Cardiac muscle cell (in vitro differentiated cells and primary cell): ENCODE data around the gene ERC1. TPM values are rescaled to one million over a fixed set of nuclear protein-coding genes. Genes with fewer than 3 reads are reported as not detected.

ENCODE experiments used
- DNase-seq, 2 donors: peaks; one replicate each; pipeline versions ENCODE4 v3.0.0 to v3.0.0-alpha.2; 2010 to 2017; ENCODE audit warnings: low read depth in 1 of 2, low spot score in 1 of 2
- H3K27ac ChIP-seq: fragments of 200-600 bp; sonication (generic); 2 replicates; pipeline ENCODE4 v1.5.1; 2016
- H3K27me3 ChIP-seq: fragments of 200-600 bp; sonication (generic); 2 replicates; pipeline ENCODE4 v1.6.0; 2016; ENCODE audit warnings: control low read depth
- H3K36me3 ChIP-seq: fragments of 200-600 bp; sonication (generic); 2 replicates; pipeline ENCODE4 v1.5.1; 2016; ENCODE audit warnings: control low read depth
- H3K4me1 ChIP-seq: fragments of 200-600 bp; sonication (generic); 2 replicates; pipeline ENCODE4 v1.8.1; 2017; ENCODE audit warnings: low read depth, mild to moderate bottlenecking, mixed run types
- H3K4me3 ChIP-seq: fragments of 200-600 bp; sonication (generic); 2 replicates; pipeline ENCODE4 v1.5.1; 2016; ENCODE audit warnings: mild to moderate bottlenecking
- H3K9me3 ChIP-seq: fragments of 200-600 bp; sonication (generic); 2 replicates; pipeline ENCODE4 v1.5.1; 2017; ENCODE audit warnings: low read depth, mild to moderate bottlenecking, control low read depth
- polyA plus RNA-seq: library from polyadenylated mRNA; unstranded; fragments of >200 nt; fragmentation: Nextera tagmentation; extraction: Ambion mirVana; gene quantifications from 2 replicates; pipeline ENCODE4 v1.2.1, GENCODE V29; 2016
- total RNA-seq: library from RNA; depleted of rRNA; stranded (reverse); fragments of >200 nt; gene quantifications from 2 replicates; pipeline ENCODE4 v1.2.3, GENCODE V29; 2016
- TF ChIP-seq, protein P1 (sequence below): IDR thresholded peaks from 2 replicates; pipeline ENCODE4 v1.5.1; 2012; ENCODE audit warnings: low read depth, mild to moderate bottlenecking, low read length

The ERC1 gene
- total and polyA plus RNA-seq, 2 experiments from 2014 or later = 34.1 to 46.3 TPM

- H3K4me3 ChIP-seq = no peak overlapping the region
- no peak overlapping the region for H3K27ac ChIP-seq
- no peaks in the 10 kb centered on the region for H3K27me3 ChIP-seq
- H3K9me3 ChIP-seq = no peaks in the 10 kb centered on the region
- peaks cover 22% of the 10 kb centered on the region for H3K4me1 ChIP-seq
- TF ChIP-seq, protein P1, sequence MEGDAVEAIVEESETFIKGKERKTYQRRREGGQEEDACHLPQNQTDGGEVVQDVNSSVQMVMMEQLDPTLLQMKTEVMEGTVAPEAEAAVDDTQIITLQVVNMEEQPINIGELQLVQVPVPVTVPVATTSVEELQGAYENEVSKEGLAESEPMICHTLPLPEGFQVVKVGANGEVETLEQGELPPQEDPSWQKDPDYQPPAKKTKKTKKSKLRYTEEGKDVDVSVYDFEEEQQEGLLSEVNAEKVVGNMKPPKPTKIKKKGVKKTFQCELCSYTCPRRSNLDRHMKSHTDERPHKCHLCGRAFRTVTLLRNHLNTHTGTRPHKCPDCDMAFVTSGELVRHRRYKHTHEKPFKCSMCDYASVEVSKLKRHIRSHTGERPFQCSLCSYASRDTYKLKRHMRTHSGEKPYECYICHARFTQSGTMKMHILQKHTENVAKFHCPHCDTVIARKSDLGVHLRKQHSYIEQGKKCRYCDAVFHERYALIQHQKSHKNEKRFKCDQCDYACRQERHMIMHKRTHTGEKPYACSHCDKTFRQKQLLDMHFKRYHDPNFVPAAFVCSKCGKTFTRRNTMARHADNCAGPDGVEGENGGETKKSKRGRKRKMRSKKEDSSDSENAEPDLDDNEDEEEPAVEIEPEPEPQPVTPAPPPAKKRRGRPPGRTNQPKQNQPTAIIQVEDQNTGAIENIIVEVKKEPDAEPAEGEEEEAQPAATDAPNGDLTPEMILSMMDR = no peak
- no peaks in the 10 kb centered on the region for H3K36me3 ChIP-seq
- no peak for DNase-seq
Measured at GRCh38 chr12:1179128-1179527, 188.1 kb downstream of the ERC1 start.

- TF ChIP-seq, protein P1 = no peak
- Histone ChIP-seq H3K27ac (no peak overlapping the region), H3K4me3 (no peak overlapping the region), H3K27me3 (no peaks in the 10 kb centered on the region), H3K9me3 (no peaks in the 10 kb centered on the region), H3K36me3 (no peaks in the 10 kb centered on the region), H3K4me1 (peaks cover 40% of the 10 kb centered on the region)
- no peak for DNase-seq
Measured at GRCh38 chr12:1182069-1182468, 191.0 kb downstream of the ERC1 start.

DNA sequence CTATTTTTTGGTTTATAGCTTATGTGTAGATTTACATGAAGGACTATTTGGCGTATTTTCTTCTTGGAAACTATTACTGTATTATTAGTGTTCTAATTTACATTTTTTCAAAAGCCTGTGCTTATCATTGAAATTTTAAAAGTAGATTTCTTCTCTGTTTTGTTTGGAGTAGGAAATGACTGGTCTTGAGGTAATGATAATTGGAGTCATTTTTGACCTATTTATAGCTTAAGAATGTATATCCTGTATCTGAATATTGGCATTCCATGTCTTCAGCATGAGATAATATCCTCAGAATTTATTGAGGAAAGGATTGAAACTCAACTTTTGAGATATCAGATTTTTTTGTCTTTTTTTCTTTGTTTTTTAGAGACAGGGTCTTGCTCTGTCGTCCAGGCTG is 193.4 kb downstream of the ERC1 start:
- DNase-seq = no peak
- peak overlapping the region; percentile 92 for H3K27ac ChIP-seq
- no peaks in the 10 kb centered on the region for H3K36me3 ChIP-seq
- no peaks in the 10 kb centered on the region for H3K27me3 ChIP-seq
- no peaks in the 10 kb centered on the region for H3K9me3 ChIP-seq
- TF ChIP-seq, protein P1 = no peak
- peaks cover 51% of the 10 kb centered on the region for H3K4me1 ChIP-seq
- no peak overlapping the region for H3K4me3 ChIP-seq

GRCh38 chr12:1185460-1186182 is 194.6 kb downstream of the ERC1 start:
- DNase-seq = peak in 1 of 2 donors; percentile 39
- H3K27me3 ChIP-seq = no peaks in the 10 kb centered on the region
- TF ChIP-seq, protein P1 = no peak
- H3K4me1 ChIP-seq = peaks cover 48% of the 10 kb centered on the region
- H3K9me3 ChIP-seq = no peaks in the 10 kb centered on the region
- peak overlapping the region; percentile 92 for H3K27ac ChIP-seq
- no peak overlapping the region for H3K4me3 ChIP-seq
- H3K36me3 ChIP-seq = no peaks in the 10 kb centered on the region

DNA sequence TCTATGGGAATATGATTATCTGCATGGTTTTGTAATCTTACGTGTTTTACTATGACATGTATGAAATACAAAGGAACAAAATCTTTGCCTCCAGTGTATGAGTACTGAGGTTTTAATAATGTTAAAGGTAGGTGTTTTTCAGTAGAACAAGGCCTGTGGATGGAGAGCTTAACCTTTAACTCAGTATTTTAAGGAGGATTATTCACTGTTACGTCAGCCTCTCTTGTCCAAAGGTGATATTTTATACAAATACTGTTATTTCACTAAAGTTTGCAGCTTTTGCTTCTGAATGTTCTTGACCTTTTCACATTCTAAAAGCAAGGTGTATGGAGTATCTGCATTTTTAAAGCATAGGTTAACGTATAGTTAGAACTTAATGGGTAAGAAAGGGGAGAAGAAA is 195.3 kb downstream of the ERC1 start:
- peak overlapping the region; percentile 92 for H3K27ac ChIP-seq
- no peaks in the 10 kb centered on the region for H3K36me3 ChIP-seq
- TF ChIP-seq, protein P1 = no peak
- no peaks in the 10 kb centered on the region for H3K9me3 ChIP-seq
- peaks cover 53% of the 10 kb centered on the region for H3K4me1 ChIP-seq
- H3K4me3 ChIP-seq = no peak overlapping the region
- DNase-seq = no peak
- H3K27me3 ChIP-seq = no peaks in the 10 kb centered on the region
